ENCODE data around the gene PROB1. TPM values are rescaled to one million over a fixed set of nuclear protein-coding genes. Genes with fewer than 3 reads are reported as not detected.

The PROB1 gene
- total and polyA plus RNA-seq, 12 donors: 3.1 to 24.4 (median 8.8) TPM

GRCh38 chr5:139403787-139404483, 9.0 kb upstream of the PROB1 start, which contains the start of gene SPATA24:
Gene SPATA24 (minus strand): TSS chr5:139404089. CDS start chr5:139404060, 29 bp downstream.
- peak within 1 kb of the TSS; percentile 74 to 98 (median 93) for H3K27ac ChIP-seq
- peak in 1 of 2 donors; percentile 28 for TF ChIP-seq POLR2A (IDR thresholded peaks at IDR 0.05)
- no peak for TF ChIP-seq CTCF (IDR thresholded peaks at IDR 0.05)

GRCh38 chr5:139403418-139403786, 8.5 kb upstream of the PROB1 start:
- 14 to 21% (median 16%) methylated on average over 5 to 7 of the region's 7 CpGs for WGBS, 4 donors
- Histone ChIP-seq H3K27me3 (no peaks in the 10 kb centered on the region), H3K36me3 (replicated peaks in 1 of 2) (no peaks in the 10 kb centered on the region), H3K4me1 (replicated peaks in 1 of 2) (peaks cover 4 to 14% of the 10 kb centered on the region in 2 donors), H3K27ac (peak overlapping the region; percentile 74 to 98 (median 93)), H3K4me3 (peak overlapping the region in 2 of 4 donors; percentile 33 to 58), H3K9me3 (replicated peaks in 1 of 3) (no peaks in the 10 kb centered on the region)
- TF ChIP-seq POLR2A (IDR thresholded peaks at IDR 0.05) (no peak), CTCF (IDR thresholded peaks at IDR 0.05) (no peak)
- no peak for DNase-seq
- intact Hi-C loops (cut with DNase I): no loop called here

More at GRCh38 chr5:139403787-139404483, 9.0 kb upstream of the PROB1 start, which contains the start of gene SPATA24:
- Histone ChIP-seq H3K9me3 (replicated peaks in 1 of 3) (no peaks in the 10 kb centered on the region), H3K36me3 (replicated peaks in 1 of 2) (no peaks in the 10 kb centered on the region), H3K27me3 (no peaks in the 10 kb centered on the region), H3K4me1 (replicated peaks in 1 of 2) (peaks cover 4 to 14% of the 10 kb centered on the region in 2 donors), H3K4me3 (peak within 1 kb of the TSS in 2 of 4 donors; percentile 33 to 58)
- WGBS, 4 donors: 0 to 2% (median 1%) methylated on average over 11 to 41 of the region's 41 CpGs
- DNase-seq: peak; percentile 95 to 99 (median 98)
- intact Hi-C loops (cut with DNase I): no loop called here

GRCh38 chr5:139402561-139403158, 7.8 kb upstream of the PROB1 start:
- no peaks in the 10 kb centered on the region for H3K36me3 ChIP-seq (replicated peaks in 1 of 2)
- H3K4me1 ChIP-seq (replicated peaks in 1 of 2): peaks cover 4 to 14% of the 10 kb centered on the region in 2 donors
- H3K9me3 ChIP-seq (replicated peaks in 1 of 3): no peaks in the 10 kb centered on the region
- H3K4me3 ChIP-seq: no peak overlapping the region
- peak overlapping the region in 1 of 5 donors; percentile 98 for H3K27ac ChIP-seq
- TF ChIP-seq CTCF (IDR thresholded peaks at IDR 0.05) (peak in 3 of 6 experiments; percentile 22 to 32 (median 29)), POLR2A (IDR thresholded peaks at IDR 0.05) (no peak)
- H3K27me3 ChIP-seq: no peaks in the 10 kb centered on the region
- intact Hi-C loops (cut with DNase I): no loop called here
- 61 to 71% (median 67%) methylated on average over 6 to 7 of the region's 7 CpGs for WGBS, 4 donors
- DNase-seq: peak in 4 of 7 donors; percentile 24 to 64 (median 35)

- H3K4me3 ChIP-seq: no peak overlapping the region
- H3K27me3 ChIP-seq: no peaks in the 10 kb centered on the region
- no peaks in the 10 kb centered on the region for H3K36me3 ChIP-seq (replicated peaks in 1 of 2)
- 92 to 94% (median 93%) methylated on average over 8 to 10 of the region's 10 CpGs for WGBS, 4 donors
- intact Hi-C loops (cut with DNase I): no loop called here
- DNase-seq: no peak
- H3K9me3 ChIP-seq (replicated peaks in 1 of 3): no peaks in the 10 kb centered on the region
- H3K27ac ChIP-seq: no peak overlapping the region
- TF ChIP-seq POLR2A (IDR thresholded peaks at IDR 0.05): no peak
- TF ChIP-seq CTCF (IDR thresholded peaks at IDR 0.05): no peak
- peaks cover 4 to 14% of the 10 kb centered on the region in 2 donors for H3K4me1 ChIP-seq (replicated peaks in 1 of 2)
Observed at GRCh38 chr5:139401546-139401945, 6.6 kb upstream of the PROB1 start.
